Liver (tissue), 3 donors: ENCODE measurements around the gene SLC5A2.
"Not testable (repeated sequence)": the region's sequence is repeated elsewhere in the genome, so short reads cannot be mapped to it uniquely, and the experiment has no call there.

ENCODE experiments used
- CTCF ChIP-seq: fragments of 150-350 bp; IDR thresholded peaks from 2 replicates; pipeline ENCODE4 v1.5.1; 2017; ENCODE audit warnings: improper control_type of control experiment, low read depth, low read length; ENCODE audit not compliant: missing input control
- FOXA1 ChIP-seq: IDR thresholded peaks from 2 replicates; pipeline ENCODE4 v1.6.1; 2016; ENCODE audit warnings: antibody characterized with exemption
- FOXA2 ChIP-seq: IDR thresholded peaks from 2 replicates; pipeline ENCODE4 v1.6.1; 2016; ENCODE audit warnings: antibody characterized with exemption
- GABPA ChIP-seq, 2 donors: IDR thresholded peaks in 1 of 2; conservative IDR thresholded peaks in 1 of 2; 2 replicates each; pipeline ENCODE4 v1.6.1; 2016; ENCODE audit warnings: antibody characterized with exemption in 2 of 2, mild to moderate bottlenecking in 1 of 2, moderate library complexity in 1 of 2
- HNF4A ChIP-seq, 2 donors: conservative IDR thresholded peaks; 2 replicates each; pipeline ENCODE4 v1.6.1; 2016; ENCODE audit warnings: antibody characterized with exemption in 2 of 2, mild to moderate bottlenecking in 2 of 2
- JUND ChIP-seq, 2 donors: IDR thresholded peaks; 2 replicates each; pipeline ENCODE4 v1.6.1; 2016; ENCODE audit warnings: antibody characterized with exemption in 2 of 2
- MAX ChIP-seq: IDR thresholded peaks from 2 replicates; pipeline ENCODE4 v1.6.1; 2016; ENCODE audit warnings: antibody characterized with exemption
- RAD21 ChIP-seq, 2 donors: IDR thresholded peaks; 2 replicates each; pipeline ENCODE4 v1.6.1; 2016; ENCODE audit warnings: antibody characterized with exemption in 2 of 2, mild to moderate bottlenecking in 2 of 2
- REST ChIP-seq: IDR thresholded peaks from 2 replicates; pipeline ENCODE4 v1.6.1; 2016; ENCODE audit warnings: antibody characterized with exemption, mild to moderate bottlenecking
- RXRA ChIP-seq, 2 donors: IDR thresholded peaks; 2 replicates each; pipeline ENCODE4 v1.6.1; 2017 to 2018; ENCODE audit warnings: antibody characterized with exemption in 2 of 2, mild to moderate bottlenecking in 1 of 2
- TAF1 ChIP-seq: conservative IDR thresholded peaks from 2 replicates; pipeline ENCODE4 v1.6.1; 2016; ENCODE audit warnings: antibody characterized with exemption, mild to moderate bottlenecking
- donor health status: healthy.
- donor health status: healthy.

- TF ChIP-seq CTCF; MAX; JUND (IDR thresholded peaks at IDR 0.05); GABPA (IDR thresholded peaks at IDR 0.05 in 1 of 2, conservative IDR thresholded peaks at IDR 0.05 in 1 of 2); REST; RXRA (IDR thresholded peaks at IDR 0.05); RAD21 (IDR thresholded peaks at IDR 0.05); HNF4A (conservative IDR thresholded peaks at IDR 0.05); FOXA2; FOXA1; TAF1: not testable (repeated sequence)
Observed at GRCh38 chr16:31539762-31540161, 56.8 kb downstream of the SLC5A2 start.
